Measurements from ENCODE around the gene SETDB2. TPM values are rescaled to one million over a fixed set of nuclear protein-coding genes. Genes with fewer than 3 reads are reported as not detected.

The SETDB2 gene
- total and polyA plus RNA-seq, 10 of the 15 experiments (the other 5 are each of a cell fraction or from before 2014, with no cell fraction given): 1.2 to 10.0 (median 7.4) TPM

DNA sequence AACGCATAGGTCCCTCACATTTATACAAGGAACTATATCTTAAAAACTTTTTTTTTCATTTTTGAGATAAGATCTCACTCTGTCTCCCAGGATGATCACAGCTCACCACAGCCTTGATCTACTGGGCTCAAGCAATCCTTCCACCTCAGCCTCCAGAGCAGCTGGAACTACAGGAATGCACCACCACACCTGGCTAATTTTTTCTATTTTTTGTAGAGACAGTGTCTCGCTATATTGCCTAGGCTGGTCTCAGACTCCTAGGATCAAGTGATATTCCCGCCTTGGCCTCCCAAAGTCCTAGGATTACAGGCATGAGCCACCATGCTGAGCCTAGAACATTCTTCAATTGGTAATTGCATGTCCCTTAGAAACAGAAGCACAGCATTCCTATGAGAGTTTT lies 99.6 kb downstream of the SETDB2 start (continued):
- TF ChIP-seq, protein P1, sequence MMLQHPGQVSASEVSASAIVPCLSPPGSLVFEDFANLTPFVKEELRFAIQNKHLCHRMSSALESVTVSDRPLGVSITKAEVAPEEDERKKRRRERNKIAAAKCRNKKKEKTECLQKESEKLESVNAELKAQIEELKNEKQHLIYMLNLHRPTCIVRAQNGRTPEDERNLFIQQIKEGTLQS (IDR thresholded peaks at IDR 0.05; ENCODE audit: borderline replicate concordance, extremely low read depth, low read depth, low read length): no peak
- TF ChIP-seq BCL11A (IDR thresholded peaks at IDR 0.05; ENCODE audit: low read depth, low read length) (no peak), HDGF (IDR thresholded peaks at IDR 0.05) (no peak), ESRRA (IDR thresholded peaks at IDR 0.05; ENCODE audit: low read length) (no peak), CBFB (IDR thresholded peaks at IDR 0.05; ENCODE audit: low read depth) (no peak), BRCA1 (IDR thresholded peaks at IDR 0.05; ENCODE audit: low read depth, low read length) (no peak), JUND (IDR thresholded peaks at IDR 0.05; ENCODE audit: low read depth, low read length) (no peak), HCFC1 (IDR thresholded peaks at IDR 0.05; ENCODE audit: low read length) (no peak), WRNIP1 (IDR thresholded peaks at IDR 0.05; ENCODE audit: borderline replicate concordance, low read depth, low read length) (no peak), IRF4 (IDR thresholded peaks at IDR 0.05; ENCODE audit: low read depth, low read length) (no peak), RFX5 (IDR thresholded peaks at IDR 0.05; ENCODE audit: low read depth, low read length) (no peak)

Other genes with a start within 250 kb of the SETDB2 start
- not detected in 2 replicates for gene MLNR, start 223.9 kb upstream of the SETDB2 start, total RNA-seq (2014; rRNA removed)
- not detected in 2 replicates for gene MLNR, start 223.9 kb upstream of the SETDB2 start, total RNA-seq (2014; rRNA removed; fragmentation: Illumina TruSeq; extraction: Trizol)
- gene MLNR, start 223.9 kb upstream of the SETDB2 start, total RNA-seq (2021): not detected in 2 replicates
- not detected in 2 replicates for gene MLNR, start 223.9 kb upstream of the SETDB2 start, polyA plus RNA-seq (2011; rRNA removed)
- gene MLNR, start 223.9 kb upstream of the SETDB2 start, polyA plus RNA-seq (2014; fragmentation: Illumina TruSeq; extraction: Trizol): not detected in 2 replicates
- not detected for gene MLNR, start 223.9 kb upstream of the SETDB2 start, polyA plus RNA-seq (2014; fragmentation: Nextera tagmentation; extraction: Ambion mirVana)
- not detected in 2 replicates for gene MLNR, start 223.9 kb upstream of the SETDB2 start, polyA plus RNA-seq (2014; rRNA removed)
- gene MLNR, start 223.9 kb upstream of the SETDB2 start, polyA plus RNA-seq (2016; fragmentation: Nextera tagmentation; extraction: Ambion mirVana): not detected
- 2.7 and 4.0 TPM in 2 replicates for gene CDADC1, start 196.3 kb upstream of the SETDB2 start, total RNA-seq (2014; rRNA removed)
- 2.6 and 3.5 TPM in 2 replicates for gene CDADC1, start 196.3 kb upstream of the SETDB2 start, total RNA-seq (2014; rRNA removed; fragmentation: Illumina TruSeq; extraction: Trizol)
- 5.6 and 6.5 TPM in 2 replicates for gene CDADC1, start 196.3 kb upstream of the SETDB2 start, total RNA-seq (2021)
- gene CDADC1, start 196.3 kb upstream of the SETDB2 start, polyA plus RNA-seq (2011; rRNA removed): 4.8 and 6.8 TPM in 2 replicates
- 3.3 and 6.0 TPM in 2 replicates for gene CDADC1, start 196.3 kb upstream of the SETDB2 start, polyA plus RNA-seq (2014; fragmentation: Illumina TruSeq; extraction: Trizol)
- 1 to 10 TPM; 6.3 to 7.3 TPM for gene CDADC1, start 196.3 kb upstream of the SETDB2 start, polyA plus RNA-seq (2014; fragmentation: Nextera tagmentation; extraction: Ambion mirVana)
- 4.6 and 5.3 TPM in 2 replicates for gene CDADC1, start 196.3 kb upstream of the SETDB2 start, polyA plus RNA-seq (2014; rRNA removed)
- 1 to 10 TPM; 6.3 TPM for gene CDADC1, start 196.3 kb upstream of the SETDB2 start, polyA plus RNA-seq (2016; fragmentation: Nextera tagmentation; extraction: Ambion mirVana)
- 1.2 and 1.9 TPM in 2 replicates for gene CAB39L, start 210 bp upstream of the SETDB2 start, total RNA-seq (2014; rRNA removed)
- 1.9 and 2.1 TPM in 2 replicates for gene CAB39L, start 210 bp upstream of the SETDB2 start, total RNA-seq (2014; rRNA removed; fragmentation: Illumina TruSeq; extraction: Trizol)
- 2.2 and 3.0 TPM in 2 replicates for gene CAB39L, start 210 bp upstream of the SETDB2 start, total RNA-seq (2021)
- gene CAB39L, start 210 bp upstream of the SETDB2 start, polyA plus RNA-seq (2011; rRNA removed): 2.9 and 5.0 TPM in 2 replicates
- gene CAB39L, start 210 bp upstream of the SETDB2 start, polyA plus RNA-seq (2014; fragmentation: Illumina TruSeq; extraction: Trizol): 1.9 and 2.0 TPM in 2 replicates
- 1 to 10 TPM in 1 of 2 experiments, under 1 TPM in 1; 0.88 to 1.6 TPM for gene CAB39L, start 210 bp upstream of the SETDB2 start, polyA plus RNA-seq (2014; fragmentation: Nextera tagmentation; extraction: Ambion mirVana)
- gene CAB39L, start 210 bp upstream of the SETDB2 start, polyA plus RNA-seq (2014; rRNA removed): 1.0 and 1.4 TPM in 2 replicates
- gene CAB39L, start 210 bp upstream of the SETDB2 start, polyA plus RNA-seq (2016; fragmentation: Nextera tagmentation; extraction: Ambion mirVana): 1 to 10 TPM; 1.6 to 1.8 TPM
- gene PHF11, start 51.7 kb downstream of the SETDB2 start, total RNA-seq (2014; rRNA removed): 17.8 and 24.5 TPM in 2 replicates
- 35.0 and 36.3 TPM in 2 replicates for gene PHF11, start 51.7 kb downstream of the SETDB2 start, total RNA-seq (2014; rRNA removed; fragmentation: Illumina TruSeq; extraction: Trizol)
- 33.9 and 35.6 TPM in 2 replicates for gene PHF11, start 51.7 kb downstream of the SETDB2 start, total RNA-seq (2021)
- gene PHF11, start 51.7 kb downstream of the SETDB2 start, polyA plus RNA-seq (2011; rRNA removed): 77.3 and 89.2 TPM in 2 replicates
- 50.1 and 64.6 TPM in 2 replicates for gene PHF11, start 51.7 kb downstream of the SETDB2 start, polyA plus RNA-seq (2014; fragmentation: Illumina TruSeq; extraction: Trizol)
- gene PHF11, start 51.7 kb downstream of the SETDB2 start, polyA plus RNA-seq (2014; fragmentation: Nextera tagmentation; extraction: Ambion mirVana): 10 to 100 TPM; 16.9 to 23.0 TPM
- gene PHF11, start 51.7 kb downstream of the SETDB2 start, polyA plus RNA-seq (2014; rRNA removed): 39.7 and 40.9 TPM in 2 replicates
- gene PHF11, start 51.7 kb downstream of the SETDB2 start, polyA plus RNA-seq (2016; fragmentation: Nextera tagmentation; extraction: Ambion mirVana): 10 to 100 TPM; 24.2 to 31.6 TPM
- gene RCBTB1, start 141.3 kb downstream of the SETDB2 start, total RNA-seq (2014; rRNA removed): 7.5 and 9.4 TPM in 2 replicates
- gene RCBTB1, start 141.3 kb downstream of the SETDB2 start, total RNA-seq (2014; rRNA removed; fragmentation: Illumina TruSeq; extraction: Trizol): 11.4 and 11.7 TPM in 2 replicates
- 10.6 and 12.3 TPM in 2 replicates for gene RCBTB1, start 141.3 kb downstream of the SETDB2 start, total RNA-seq (2021)
- gene RCBTB1, start 141.3 kb downstream of the SETDB2 start, polyA plus RNA-seq (2011; rRNA removed): 11.4 and 13.9 TPM in 2 replicates
- gene RCBTB1, start 141.3 kb downstream of the SETDB2 start, polyA plus RNA-seq (2014; fragmentation: Illumina TruSeq; extraction: Trizol): 13.5 and 16.6 TPM in 2 replicates
- gene RCBTB1, start 141.3 kb downstream of the SETDB2 start, polyA plus RNA-seq (2014; fragmentation: Nextera tagmentation; extraction: Ambion mirVana): 1 to 10 TPM; 5.1 to 5.7 TPM
- gene RCBTB1, start 141.3 kb downstream of the SETDB2 start, polyA plus RNA-seq (2014; rRNA removed): 8.6 and 11.1 TPM in 2 replicates
- gene RCBTB1, start 141.3 kb downstream of the SETDB2 start, polyA plus RNA-seq (2016; fragmentation: Nextera tagmentation; extraction: Ambion mirVana): 10 to 100 TPM; 11.1 to 11.3 TPM
- 3.8 and 4.1 TPM in 2 replicates for gene ARL11, start 184.2 kb downstream of the SETDB2 start, total RNA-seq (2014; rRNA removed)
- gene ARL11, start 184.2 kb downstream of the SETDB2 start, total RNA-seq (2014; rRNA removed; fragmentation: Illumina TruSeq; extraction: Trizol): 5.9 TPM in 2 replicates
- gene ARL11, start 184.2 kb downstream of the SETDB2 start, total RNA-seq (2021): 5.3 and 5.6 TPM in 2 replicates
- 1.6 and 2.3 TPM in 2 replicates for gene ARL11, start 184.2 kb downstream of the SETDB2 start, polyA plus RNA-seq (2011; rRNA removed)
- 4.3 and 4.8 TPM in 2 replicates for gene ARL11, start 184.2 kb downstream of the SETDB2 start, polyA plus RNA-seq (2014; fragmentation: Illumina TruSeq; extraction: Trizol)
- gene ARL11, start 184.2 kb downstream of the SETDB2 start, polyA plus RNA-seq (2014; fragmentation: Nextera tagmentation; extraction: Ambion mirVana): 1 to 10 TPM; 2.0 to 2.6 TPM
- gene ARL11, start 184.2 kb downstream of the SETDB2 start, polyA plus RNA-seq (2014; rRNA removed): 7.2 and 7.4 TPM in 2 replicates
- 1 to 10 TPM; 4.0 to 5.3 TPM for gene ARL11, start 184.2 kb downstream of the SETDB2 start, polyA plus RNA-seq (2016; fragmentation: Nextera tagmentation; extraction: Ambion mirVana)
- gene EBPL, start 247.2 kb downstream of the SETDB2 start, total RNA-seq (2014; rRNA removed): 56.5 and 57.4 TPM in 2 replicates
- gene EBPL, start 247.2 kb downstream of the SETDB2 start, total RNA-seq (2014; rRNA removed; fragmentation: Illumina TruSeq; extraction: Trizol): 35.1 and 35.8 TPM in 2 replicates
- gene EBPL, start 247.2 kb downstream of the SETDB2 start, total RNA-seq (2021): 42.4 and 43.0 TPM in 2 replicates
- gene EBPL, start 247.2 kb downstream of the SETDB2 start, polyA plus RNA-seq (2011; rRNA removed): 44.5 and 61.5 TPM in 2 replicates
- 39.8 and 41.9 TPM in 2 replicates for gene EBPL, start 247.2 kb downstream of the SETDB2 start, polyA plus RNA-seq (2014; fragmentation: Illumina TruSeq; extraction: Trizol)
- gene EBPL, start 247.2 kb downstream of the SETDB2 start, polyA plus RNA-seq (2014; fragmentation: Nextera tagmentation; extraction: Ambion mirVana): 10 to 100 TPM in 1 of 2 experiments, 1 to 10 TPM in 1; 6.2 to 16.7 TPM
- gene EBPL, start 247.2 kb downstream of the SETDB2 start, polyA plus RNA-seq (2014; rRNA removed): 59.3 and 72.8 TPM in 2 replicates
- 10 to 100 TPM; 52.5 to 67.6 TPM for gene EBPL, start 247.2 kb downstream of the SETDB2 start, polyA plus RNA-seq (2016; fragmentation: Nextera tagmentation; extraction: Ambion mirVana)

Data from GM12878 (cell line).